HG02970 (cell line): ENCODE data around the gene TMBIM1.
"Not testable (repeated sequence)": the region's sequence is repeated elsewhere in the genome, so short reads cannot be mapped to it uniquely, and the experiment has no call there.

ENCODE experiments used
- ATAC-seq: cut with Tn5 transposase; IDR thresholded peaks from one replicate; pipeline ENCODE4 v1.9.1; 2021; ENCODE audit warnings: mild to moderate bottlenecking, moderate library complexity, moderate number of reproducible peaks; ENCODE audit not compliant: unreplicated experiment, low FRiP score

TMBIM1 gene

DNA sequence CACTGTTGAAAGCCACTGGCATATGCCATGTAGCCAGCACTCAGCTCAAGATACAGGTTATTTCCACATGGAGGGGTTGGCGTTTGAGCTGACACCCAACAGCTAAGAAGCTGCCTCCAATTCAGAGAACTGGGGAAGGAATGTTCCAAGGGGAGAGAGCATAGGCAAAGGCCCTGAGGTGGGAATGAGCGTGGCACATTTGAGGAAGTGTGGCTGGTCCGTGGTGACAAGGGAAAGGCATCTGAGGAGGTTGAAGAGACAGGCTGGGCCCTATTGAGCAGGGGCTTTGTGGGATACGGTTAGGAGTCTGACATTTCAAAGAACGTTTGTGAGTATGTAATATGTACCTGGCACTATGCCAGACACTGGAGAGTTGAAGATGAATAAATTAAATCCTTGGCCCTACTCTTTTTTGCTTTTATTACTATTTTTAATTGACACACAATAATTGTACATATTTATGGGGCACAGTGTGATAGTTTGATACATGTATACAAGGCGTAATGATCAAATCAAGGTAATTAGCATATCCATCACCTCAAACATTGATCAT is 27.6 kb upstream of the TMBIM1 start:
- no peak for ATAC-seq

DNA sequence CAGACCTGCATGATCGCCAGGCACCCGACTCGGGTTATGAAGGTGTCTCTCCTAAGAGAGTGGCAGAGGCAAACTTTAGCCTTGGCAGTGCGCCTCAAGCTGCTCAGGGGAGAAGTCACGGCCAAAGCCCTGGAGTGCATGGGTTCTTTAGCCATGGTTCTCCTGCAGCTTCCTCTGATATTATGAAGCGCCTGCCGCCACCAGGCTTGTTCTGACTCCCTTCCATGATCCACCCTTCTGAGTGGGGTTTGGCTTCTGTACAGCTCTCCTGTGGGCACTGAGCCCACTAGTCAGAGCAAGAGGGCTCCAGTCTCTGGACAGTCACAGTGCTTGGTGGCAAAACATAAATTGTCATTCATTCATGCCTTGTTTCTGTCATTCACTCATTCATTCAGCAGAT is 25.9 kb upstream of the TMBIM1 start:
- ATAC-seq, result no peak

DNA sequence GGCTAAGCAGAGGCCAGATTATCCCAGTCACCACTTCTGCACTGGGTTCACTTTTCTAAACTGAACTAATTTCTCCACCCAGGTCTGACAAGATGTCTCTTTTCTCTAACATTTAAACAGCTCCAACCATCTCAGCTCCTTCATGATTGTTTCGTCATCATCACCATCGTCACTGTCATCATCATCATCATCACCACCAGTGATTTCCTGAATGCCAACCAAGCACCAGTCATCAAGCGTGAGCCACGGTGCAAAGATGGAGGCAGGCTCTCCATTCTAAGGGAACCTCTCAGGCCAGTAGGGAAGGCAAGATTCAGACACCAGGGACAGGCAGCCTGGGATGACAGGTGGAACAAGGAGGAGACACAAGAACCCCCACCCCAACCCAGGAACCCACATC is 25.5 kb upstream of the TMBIM1 start:
- ATAC-seq, result no peak

DNA sequence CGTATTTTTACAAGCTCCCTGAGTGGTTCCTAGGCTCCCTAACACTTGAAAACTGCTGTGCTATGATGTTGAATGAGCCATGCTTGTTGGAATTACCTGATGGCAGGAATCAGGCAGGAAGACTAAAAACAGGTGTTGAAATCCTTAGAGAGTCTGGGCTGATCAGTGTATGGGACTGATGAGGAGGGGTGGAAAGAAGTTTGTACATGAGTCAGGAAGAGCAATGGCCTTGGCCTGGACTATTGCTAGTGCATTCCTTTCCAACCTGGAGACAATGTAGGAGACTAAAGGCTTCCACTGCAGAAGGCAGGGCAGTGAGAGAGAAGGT is 25.0 kb upstream of the TMBIM1 start:
- ATAC-seq, result no peak

DNA sequence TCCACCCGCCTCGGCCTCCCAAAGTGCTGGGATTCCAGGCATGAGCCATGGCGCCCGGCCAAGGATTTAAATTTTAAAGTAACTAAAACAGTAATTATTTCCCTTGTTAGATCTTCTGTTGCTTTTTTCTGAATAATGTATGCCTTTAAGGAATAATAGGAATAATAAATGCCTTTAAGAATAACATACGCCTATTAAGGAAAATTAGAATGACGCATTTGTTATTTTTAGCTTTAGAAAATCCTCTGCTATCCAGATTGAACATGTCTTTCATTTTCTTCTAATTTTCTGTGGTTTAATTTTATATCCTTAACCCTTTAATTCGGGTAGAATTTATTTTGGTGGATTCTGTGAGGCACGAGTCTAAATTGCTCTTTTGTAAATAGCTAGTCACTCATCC is 23.1 kb upstream of the TMBIM1 start:
- no peak for ATAC-seq

DNA sequence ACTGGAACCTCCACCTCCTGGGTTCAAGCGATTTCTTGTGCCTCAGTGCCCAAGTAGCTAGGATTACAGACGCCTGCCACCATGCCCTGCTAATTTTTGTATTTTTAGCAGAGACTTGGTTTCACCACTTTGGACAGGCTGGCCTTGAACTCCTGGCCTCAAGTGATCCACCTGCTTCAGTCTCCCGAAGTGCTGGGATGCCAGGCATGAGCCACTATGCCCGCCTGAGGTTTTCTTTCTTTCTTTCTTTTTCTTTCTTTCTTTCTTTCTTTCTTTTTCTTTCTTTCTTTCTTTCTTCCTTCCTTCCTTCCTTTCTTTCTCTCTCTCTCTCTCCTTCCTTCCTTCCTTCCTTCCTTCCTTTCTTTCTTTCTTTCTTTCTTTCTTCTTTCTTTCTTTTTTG is 22.5 kb upstream of the TMBIM1 start:
- ATAC-seq, result not testable (repeated sequence)

DNA sequence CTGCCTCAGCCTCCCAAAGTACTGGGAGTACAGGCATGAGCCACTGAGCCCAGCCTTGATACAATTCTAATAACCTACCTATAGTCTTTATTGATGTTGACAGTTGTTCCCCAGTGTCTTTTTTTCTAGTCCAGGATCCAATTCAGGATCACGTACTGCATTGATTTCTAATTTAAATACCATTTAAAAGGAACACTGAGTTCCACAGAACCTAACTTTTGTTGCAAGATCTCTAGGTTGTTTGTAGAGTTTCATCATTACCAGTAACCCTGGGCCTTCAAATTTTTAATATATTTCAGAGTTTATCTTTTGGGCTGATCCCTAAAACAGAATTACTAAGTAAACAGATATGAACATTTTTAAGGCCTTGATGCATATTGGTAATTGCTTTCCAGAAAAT is 21.1 kb upstream of the TMBIM1 start:
- no peak for ATAC-seq

DNA sequence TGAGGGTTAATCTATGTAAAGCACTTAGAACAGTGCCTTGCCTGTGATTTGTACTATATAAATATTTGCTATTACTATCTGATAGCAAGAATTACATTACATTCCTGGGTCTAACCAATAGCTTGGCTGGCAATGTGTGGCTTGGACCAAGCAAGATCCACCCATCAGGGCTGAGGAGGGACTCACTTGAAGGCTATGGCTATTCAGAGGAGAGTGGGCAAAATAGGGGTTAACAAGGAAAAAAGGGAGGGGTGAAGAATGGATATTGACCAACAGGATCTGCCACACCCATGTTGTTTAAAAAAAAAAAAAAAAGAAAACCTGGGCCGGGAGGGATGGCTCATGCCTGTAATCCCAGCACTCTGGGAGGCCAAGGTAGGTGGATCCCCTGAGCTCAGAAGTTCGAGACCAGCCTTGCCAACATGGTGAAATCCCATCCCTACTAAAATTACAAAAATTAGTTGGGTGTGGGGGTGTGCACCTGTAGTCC is 20.0 kb upstream of the TMBIM1 start:
- no peak for ATAC-seq

DNA sequence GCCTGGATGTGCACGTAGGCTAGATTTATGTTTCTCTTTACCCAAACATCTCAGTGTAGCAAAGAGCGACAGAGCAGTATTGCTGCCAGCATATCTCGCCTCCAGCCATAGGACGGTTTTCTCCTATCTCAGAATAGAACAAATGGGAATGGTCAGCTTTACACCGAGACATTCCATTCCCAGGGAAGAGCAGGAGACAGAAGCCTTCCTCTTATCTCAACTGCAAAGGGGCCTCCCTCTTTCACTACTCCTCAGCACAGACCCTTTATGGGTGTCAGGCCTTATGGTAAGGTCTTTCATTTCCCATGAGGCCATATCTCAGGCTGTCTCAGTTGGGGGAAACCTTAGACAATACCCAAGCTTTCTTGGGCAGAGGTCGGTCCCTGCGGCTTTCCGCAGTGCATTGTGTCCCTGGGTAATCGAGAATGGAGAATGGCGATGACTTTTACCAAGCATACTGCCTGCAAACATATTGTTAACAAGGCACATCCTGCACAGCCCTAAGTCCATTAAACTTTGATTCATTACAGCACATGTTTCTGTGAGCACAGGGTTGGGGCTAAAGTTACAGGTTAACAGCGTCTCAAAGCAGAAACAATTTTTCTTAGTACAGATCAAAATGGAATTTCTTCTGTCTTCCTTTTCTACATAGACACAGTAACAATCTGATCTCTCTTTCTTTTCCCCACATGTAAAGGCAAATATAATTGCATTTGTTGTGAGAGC is 19.4 kb upstream of the TMBIM1 start:
- ATAC-seq, result not testable (repeated sequence)

DNA sequence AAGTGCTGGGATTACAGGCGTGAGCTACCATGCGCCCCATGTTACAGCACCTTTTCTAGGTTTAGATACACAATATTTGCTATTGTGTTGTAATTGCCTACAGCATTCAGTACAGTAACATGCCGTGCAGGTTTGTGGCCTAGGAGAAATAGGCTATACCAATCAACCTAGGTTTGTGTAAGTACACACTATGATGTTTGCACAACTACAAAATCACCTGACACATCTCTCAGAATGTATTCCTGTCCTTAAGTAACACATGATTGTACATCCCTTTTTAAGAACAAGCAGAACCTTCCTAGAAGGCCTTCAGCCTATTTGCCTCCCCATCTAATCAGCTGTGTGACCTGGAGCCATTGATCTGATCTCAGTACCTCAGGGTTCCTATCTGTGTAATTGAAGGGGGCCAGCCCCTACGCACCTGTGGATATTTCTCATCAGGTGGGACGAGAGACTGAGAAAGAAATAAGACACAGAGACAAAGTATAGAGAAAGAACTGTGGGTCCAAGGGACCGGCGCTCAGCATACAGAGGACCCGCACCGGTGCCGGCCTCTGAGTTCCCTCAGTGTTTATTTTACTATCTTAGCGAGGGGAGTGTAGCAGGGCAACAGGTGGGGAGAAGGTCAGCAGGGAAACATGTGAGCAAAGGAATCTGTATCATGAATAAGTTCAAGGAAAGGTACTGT is 18.7 kb upstream of the TMBIM1 start:
- no peak for ATAC-seq

DNA sequence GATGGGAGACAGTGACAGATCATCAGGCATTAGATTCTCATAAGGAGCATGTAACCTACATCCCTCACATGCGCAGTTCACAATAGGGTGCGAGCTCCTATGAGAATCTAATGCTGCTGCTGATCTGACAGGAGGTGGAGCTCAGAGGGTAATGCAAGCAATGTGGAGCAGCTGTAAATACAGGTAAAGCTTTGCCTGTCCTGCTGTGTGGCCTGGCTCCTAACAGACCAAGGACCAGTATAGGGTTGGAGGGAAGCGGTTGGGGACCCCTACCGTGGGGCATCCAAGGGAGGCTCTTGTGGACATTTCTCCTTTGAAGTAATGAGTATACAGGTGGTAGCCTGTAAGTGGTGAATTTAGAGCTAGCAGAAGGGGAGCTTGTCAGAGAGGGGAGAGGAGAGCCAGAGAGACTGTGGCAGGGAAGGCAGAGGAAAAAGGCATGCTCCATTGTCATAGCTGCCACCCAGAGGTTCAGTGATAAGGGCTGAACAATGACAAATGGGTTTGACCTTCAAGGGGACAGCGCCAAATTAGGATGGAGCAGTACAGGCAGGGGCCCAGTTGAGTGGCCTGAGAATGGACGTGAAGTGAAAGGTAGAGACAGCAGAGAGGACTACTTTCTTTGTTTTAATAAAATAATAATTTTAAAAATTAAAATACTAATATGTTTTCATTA is 15.2 kb upstream of the TMBIM1 start:
- no peak for ATAC-seq

DNA sequence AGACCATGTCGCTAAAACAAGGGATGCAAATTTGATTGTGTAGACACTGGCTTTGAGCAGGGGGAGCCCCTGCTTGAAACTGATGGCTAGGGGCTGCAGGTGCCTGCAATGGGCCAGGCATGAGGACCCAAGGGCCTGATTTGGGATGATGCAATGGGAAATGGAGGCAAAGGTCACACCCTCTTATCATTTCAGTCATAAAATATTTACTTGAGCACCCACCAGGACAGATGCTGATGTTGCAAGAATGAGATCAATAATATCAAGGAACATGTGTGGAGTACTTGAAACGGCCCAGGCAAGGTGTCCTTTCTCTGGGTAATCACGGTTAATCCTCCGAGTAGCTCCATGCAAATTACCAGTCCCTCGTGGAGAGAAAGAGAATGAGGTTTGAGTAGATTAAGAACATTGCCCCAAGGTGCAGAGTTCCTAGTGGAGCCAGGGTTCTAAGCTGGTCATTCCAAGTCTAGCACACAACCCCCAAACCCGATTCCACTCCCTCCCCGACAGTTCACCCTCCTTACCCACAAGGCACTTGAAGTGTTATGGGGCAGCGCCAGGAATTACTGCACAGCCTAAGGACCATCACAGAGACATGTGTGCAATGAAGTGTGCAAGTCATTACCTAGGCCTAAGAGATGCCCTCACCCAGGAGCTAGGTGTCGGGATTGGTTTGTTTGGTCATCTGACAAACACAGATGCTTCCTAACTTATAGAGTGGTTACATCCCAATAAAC is 14.0 kb upstream of the TMBIM1 start:
- ATAC-seq, result no peak

DNA sequence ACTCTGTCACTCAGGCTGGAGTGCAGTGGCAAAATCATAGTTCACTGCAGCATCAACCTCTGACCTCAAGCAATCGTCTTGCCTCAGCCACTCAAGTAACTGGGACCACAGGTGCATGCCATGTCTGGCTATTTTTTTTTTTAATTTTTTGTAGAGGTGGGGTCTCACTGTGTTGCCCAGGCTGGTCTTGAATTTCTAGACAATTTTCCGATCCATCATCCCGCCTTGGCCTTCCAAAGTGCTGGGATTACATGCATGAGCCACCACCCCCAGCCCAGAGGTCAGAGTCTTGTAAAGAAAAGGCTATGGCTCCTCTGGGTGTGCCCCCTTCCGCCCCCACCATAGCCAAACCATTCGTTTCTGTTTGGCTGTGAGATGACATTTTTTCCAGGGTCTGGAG is 13.1 kb upstream of the TMBIM1 start:
- no peak for ATAC-seq

DNA sequence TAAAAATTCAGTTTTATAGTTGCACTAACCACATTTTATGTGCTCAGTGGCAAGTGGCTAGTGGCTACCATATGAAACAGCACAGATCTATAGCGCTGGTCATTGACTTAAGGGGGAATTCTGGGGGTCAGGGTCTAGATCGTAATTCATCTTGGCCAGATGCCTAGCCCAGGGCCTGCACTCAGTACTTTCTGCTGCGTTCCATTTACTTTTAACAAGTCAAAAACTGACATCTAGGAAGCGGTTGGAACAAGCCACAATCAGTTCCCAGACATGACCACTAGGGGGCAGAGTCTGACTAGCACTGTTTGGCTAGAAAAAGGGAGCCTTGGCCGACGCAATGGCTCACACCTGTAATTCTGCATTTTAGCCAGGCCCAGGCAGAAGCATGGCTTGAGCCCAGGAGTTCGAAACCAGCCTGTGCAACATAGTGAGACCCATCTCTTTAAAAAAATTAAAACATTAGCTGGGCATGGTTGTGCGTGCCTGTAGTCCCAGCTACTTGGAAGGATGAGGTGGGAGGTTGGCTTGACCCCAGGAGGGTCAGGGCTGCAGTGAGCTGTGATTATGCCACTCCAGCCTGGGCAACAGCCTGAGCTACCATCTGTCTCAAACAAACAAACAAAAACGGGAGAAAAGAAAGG is 9.0 kb upstream of the TMBIM1 start:
- no peak for ATAC-seq

DNA sequence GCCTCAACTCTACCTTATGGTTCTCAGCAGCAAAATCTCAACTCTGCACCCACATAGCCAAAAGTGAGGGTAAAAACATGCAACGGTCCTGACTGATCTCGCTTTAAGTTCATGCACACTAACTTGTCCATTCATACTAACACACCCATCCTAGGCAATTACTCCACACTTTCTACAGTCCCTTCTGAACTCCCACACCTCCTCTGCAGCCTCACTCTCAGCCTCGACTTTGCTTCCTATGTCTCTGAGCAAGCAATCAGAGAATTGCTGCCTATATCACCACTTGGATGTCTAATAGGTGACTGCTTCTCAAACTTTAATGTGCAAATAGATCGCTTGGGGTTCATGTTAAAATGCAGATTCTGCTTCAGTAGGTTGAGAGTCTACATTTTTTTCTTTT is 7.8 kb upstream of the TMBIM1 start:
- ATAC-seq, result no peak

DNA sequence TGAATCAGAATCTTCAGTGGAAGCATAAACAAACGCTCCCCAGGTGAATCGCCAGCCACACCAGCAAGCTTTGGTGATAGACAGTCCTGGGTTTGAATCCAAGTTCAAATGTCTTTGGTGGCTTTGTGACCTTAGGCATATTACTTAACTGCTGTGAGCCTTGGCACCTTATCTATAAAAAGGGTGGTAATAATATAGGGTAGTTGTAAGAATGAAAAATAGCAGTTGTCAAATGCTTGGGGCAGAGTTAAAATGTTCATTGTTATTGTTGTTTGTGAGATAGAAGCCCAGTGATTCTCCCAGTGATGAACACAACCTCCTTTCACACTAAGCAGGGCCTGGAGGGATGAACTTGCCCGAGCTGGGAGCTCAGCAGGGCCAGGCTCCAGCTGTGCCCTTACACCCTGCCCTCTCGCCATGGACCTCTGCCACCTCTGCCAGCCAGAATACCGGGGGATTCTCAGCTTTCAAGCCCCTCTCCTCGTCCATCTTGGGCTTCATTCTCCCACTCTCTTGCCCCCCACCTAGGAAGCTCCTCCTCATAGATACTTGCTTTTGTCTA is 6.1 kb upstream of the TMBIM1 start:
- no peak for ATAC-seq

DNA sequence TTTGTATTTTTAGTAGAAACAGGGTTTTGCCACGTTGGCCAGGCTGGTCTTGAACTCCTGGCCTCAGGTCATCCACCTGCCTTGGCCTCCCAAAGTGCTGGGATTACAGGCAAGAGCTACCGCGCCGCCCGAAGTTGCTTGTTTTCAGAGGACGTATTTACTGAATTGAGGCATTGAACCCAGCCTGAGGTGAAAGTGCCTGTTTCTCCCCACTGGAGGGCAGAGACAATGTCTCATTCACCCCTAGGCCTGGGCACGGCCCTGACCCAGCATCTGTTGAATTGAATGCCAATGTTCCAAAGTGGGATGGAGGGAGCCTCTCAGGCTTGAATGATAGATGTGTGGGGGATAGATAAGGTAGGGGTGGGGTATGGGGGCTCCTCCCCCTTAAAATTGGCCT is 4.5 kb upstream of the TMBIM1 start:
- ATAC-seq, result no peak

DNA sequence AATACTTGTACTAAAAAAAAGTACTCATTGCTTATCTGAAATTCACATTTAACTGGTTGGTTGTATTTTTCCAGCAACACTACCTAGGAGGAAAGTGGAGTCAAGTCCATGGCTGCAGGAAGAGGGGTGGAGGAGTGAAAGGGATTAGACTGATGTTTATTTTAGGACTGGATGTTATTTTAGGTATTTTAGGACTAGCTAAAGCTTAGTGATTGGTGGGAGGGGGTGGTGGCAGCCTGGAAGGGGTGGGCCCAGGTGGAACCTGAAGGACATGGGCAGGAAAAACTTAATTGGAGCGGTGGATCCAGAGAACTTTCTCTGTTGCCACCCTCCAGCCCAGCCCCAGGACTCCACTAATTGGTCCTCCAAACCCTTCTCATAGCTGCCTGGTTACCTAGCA is 3.9 kb upstream of the TMBIM1 start:
- no peak for ATAC-seq

DNA sequence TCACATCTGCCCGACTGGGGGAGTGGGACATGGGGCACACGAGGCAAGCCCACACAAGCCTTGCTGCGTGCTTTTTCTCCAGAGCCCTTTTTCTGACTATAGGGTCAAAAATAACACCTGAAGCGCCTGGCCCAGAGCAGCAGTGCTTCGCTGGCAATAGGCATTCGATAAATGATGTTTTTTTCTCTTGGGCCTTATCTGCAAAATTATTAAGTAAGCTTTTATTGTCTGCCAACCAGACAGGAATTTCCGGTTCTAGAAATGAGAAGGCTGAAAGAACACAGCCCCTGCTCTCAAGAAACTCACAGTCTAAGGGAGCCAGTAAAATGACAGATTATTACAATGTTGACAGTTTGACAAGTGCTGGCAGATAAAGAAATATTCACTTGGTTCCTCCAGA is 2.7 kb upstream of the TMBIM1 start:
- ATAC-seq, result no peak

DNA sequence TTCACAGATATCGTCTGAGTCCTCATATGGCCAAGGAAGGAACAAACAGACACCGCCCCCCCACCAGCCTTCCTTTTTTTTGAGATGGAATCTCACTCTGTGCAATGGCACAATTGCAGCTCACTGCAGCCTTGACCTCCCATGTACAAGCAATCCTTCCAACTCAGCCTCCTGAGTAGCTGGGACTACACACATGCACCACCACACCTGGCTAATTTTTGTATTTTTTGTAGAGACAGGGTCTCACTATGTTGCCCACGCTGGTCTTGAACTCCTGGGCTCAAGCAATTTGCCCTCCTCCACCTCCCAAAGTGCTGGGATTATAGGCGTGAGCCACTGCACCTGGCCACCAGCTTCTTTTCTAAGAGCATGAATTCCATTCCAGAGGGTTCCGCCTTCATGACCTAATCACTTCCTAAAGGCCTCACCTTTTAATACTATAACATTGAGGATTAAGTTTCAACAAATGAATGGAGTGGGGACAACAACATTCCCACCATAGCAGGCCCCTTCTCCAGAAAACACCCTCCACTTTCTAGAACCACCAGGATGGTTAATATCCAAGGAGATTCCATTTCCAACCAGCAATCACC is 2.2 kb upstream of the TMBIM1 start:
- no peak for ATAC-seq
